Bone marrow (tissue), 2 donors: ENCODE results near the gene CD81.

Source experiments
- DNase-seq, 2 donors: peaks; one replicate each; lab custom pipeline; 2025; lab: John Stamatoyannopoulos, UW

Gene CD81

GRCh38 chr11:2391181-2391975, 14.3 kb downstream of the CD81 start:
- DNase-seq: no peak

- no peak for DNase-seq
Measured at GRCh38 chr11:2392241-2392959, 15.3 kb downstream of the CD81 start.

DNA sequence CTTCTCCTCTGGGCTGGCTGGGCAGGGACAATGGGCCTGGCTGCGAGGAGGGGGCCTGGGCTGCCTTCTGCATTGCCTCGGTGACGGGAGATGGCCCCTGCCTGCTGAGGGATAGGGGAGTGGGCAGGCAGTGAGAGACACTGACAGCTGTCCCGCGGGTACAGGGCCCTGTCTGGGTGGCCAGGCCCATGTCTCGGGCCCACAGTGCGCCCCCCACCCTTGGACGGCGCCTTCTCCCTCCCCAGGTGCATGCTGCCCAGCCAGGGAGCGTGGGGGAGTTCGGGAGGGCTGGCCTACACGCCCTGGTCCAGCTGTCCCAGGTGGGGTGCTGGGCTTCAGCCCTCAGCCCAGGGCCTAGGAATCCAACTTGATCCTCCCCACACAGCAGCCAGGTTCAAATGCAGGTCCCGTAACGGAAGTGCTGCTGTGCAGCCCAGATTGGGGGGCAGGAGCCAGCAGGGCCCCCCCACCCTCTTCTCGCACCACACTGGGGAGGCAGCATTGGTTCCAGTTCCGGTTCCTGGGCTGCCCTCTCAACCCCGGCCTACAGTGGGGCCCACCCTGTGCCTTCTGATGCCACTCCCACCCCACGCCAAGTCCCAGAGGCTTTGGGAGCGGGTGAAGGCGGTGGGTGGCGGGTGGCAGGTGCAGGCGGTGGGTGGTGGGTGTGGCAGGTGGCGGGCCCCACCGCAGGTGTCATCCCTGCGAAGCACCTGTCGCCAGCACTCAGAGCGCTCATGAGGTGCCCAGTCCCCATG, 16.2 kb downstream of the CD81 start:
- no peak for DNase-seq

- no peak for DNase-seq
Measured at GRCh38 chr11:2393941-2394817, 17.1 kb downstream of the CD81 start.

DNA sequence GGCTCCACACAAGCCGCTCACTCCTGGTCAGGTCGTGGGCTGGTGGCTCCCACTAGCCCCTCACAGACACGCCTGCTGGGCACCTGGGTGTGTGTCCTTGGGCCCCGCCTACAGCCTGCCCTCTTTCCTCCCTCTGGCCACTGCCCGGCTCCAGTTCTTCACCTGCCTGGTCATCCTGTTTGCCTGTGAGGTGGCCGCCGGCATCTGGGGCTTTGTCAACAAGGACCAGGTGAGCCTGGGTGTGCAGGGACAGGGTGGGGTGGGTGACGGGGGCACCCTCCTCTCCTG, 17.7 kb downstream of the CD81 start:
- DNase-seq: no peak

DNA sequence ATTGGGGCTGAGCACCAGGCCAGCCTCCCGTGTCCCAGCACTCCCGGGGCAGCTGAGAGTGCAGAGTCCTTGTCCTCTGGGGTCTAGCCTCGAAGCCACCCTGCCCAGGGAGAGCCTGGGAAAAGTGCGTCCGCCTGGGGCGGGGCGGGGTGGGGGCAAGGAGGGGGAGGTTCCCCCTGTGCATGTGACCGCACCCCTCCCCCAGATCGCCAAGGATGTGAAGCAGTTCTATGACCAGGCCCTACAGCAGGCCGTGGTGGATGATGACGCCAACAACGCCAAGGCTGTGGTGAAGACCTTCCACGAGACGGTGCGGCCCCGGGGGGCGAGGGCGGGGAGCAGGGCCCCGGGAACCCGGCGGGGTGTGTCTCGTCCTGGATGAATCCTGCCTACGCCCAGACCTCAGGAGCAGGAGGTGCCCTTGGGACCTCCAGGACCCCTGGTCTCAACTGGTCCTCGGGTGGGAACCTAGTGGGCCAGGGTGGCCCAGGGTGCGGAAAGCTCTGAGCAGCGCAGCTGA, 18.2 kb downstream of the CD81 start:
- DNase-seq: no peak

GRCh38 chr11:2395856-2396255, 18.7 kb downstream of the CD81 start:
- DNase-seq: no peak

DNA sequence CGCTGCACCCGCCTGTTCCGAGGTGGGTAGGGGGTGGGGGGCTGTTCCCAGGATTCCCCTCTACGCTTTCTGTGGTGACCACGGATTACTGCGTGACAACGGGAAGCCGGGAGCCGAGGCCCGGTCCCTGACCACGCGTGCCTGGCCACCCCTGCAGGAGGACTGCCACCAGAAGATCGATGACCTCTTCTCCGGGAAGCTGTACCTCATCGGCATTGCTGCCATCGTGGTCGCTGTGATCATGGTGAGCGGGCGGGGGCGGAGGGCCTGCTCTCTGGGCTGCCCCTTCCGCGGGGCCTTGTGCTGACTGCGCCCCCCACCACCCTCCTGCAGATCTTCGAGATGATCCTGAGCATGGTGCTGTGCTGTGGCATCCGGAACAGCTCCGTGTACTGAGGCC, 19.4 kb downstream of the CD81 start:
- no peak for DNase-seq

DNA sequence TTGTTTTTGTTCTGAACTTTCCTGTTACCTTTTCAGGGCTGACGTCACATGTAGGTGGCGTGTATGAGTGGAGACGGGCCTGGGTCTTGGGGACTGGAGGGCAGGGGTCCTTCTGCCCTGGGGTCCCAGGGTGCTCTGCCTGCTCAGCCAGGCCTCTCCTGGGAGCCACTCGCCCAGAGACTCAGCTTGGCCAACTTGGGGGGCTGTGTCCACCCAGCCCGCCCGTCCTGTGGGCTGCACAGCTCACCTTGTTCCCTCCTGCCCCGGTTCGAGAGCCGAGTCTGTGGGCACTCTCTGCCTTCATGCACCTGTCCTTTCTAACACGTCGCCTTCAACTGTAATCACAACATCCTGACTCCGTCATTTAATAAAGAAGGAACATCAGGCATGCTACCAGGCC, 19.9 kb downstream of the CD81 start:
- no peak for DNase-seq

DNA sequence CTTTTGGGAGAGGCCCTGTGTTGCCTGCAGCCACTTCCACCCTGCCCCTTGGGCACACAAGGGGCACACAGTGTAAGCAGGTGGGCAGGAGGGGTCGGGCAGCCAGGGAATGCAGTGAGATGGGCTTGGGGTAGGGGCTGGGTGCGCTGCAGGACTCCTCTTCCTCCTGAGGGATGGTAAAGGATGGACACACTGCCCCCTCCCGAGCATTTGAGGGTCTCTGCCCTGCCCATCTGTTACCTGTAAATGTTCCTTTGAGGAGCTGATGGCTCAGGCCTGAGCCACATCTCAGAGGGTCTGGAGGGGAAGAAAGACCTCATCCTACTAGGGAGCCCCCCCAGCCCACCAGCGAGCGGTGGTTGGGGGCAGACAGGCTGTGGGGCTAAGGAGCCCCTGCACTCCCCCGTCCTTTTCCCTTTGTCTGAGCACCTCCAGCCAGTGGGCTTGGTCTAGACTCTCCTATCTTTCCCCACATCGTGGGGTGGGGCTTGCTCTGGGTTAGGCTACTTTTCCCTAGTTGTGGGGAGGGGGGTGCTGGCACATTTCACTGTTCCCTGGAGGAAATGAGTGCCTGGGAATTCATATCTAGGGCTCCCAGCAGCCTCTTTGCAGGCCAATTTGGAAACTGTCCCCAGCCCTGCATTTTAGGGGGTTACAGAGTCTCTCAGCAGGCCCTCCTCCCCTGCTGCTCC, 21.7 kb downstream of the CD81 start:
- DNase-seq: no peak

DNA sequence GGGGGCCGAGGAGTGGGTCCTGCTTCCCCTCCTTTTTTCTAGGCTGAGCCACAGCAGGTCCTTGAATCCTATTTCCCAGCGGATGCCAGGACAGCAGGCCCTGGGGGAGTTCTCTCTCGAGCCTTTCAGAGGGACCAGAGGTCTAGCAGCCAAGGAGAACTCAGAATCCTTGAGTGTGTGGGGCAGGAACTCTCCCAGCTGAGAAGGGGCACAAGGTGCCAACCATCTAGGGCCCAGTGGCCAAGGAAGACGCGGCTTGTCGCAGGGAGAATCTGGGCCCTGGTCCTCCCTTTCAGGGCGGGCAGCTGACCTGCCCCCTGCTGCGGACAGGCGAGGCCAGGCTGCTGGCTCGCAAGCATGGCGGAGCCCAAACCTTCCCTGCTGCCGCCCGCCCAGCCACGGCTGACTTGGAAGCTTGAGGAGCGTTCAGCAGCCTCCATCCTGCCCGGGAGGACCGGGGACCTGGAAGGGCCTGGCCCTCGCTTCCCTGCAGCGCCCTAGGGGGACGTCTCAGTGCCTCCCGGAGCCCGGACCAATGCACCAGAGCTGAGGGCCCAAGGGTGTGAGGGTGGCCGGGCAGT, 22.5 kb downstream of the CD81 start:
- no peak for DNase-seq

- DNase-seq: peak; percentile 91 to 100
Measured at GRCh38 chr11:2400069-2400761, 23.1 kb downstream of the CD81 start, which contains the start of gene TSSC4. Gene TSSC4 (plus strand): TSS chr11:2400750. CDS start chr11:2402634, 1,884 bp downstream.

DNA sequence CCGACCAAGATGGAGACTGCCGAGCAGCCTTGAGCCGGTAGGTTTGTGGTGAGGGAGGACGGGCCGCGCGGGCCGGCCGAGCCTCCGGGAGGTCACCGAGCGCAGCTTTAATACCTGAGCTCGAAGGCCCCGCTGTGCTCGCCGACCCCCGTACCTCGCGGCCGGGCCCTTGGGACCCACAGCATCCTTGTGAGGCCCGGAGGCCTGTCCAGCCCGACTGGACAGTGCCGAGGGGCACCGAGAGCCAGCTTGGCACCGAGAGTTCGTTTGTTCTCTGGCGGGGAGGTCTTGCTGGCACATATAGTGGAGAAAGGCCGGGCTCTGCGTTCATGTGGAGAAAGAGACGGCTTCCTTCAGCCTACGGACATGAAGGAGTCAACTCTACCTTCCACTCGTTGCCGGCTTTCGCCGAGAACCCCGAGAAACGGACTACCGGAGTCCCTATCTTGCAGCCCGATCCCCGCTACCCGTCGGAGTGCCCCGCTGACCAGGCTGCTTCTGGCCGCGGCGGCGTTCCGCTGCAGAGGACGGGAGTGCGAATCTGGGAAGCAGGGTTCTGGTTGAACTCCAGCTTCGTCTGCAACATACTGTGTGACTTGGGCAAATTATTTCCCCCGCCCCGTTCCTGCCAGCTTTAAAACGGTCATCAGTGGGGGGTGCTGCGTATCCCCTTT, 23.8 kb downstream of the CD81 start:
- peak in 1 of 2 donors; percentile 60 for DNase-seq

GRCh38 chr11:2401436-2401984, 24.4 kb downstream of the CD81 start:
- DNase-seq: no peak

DNA sequence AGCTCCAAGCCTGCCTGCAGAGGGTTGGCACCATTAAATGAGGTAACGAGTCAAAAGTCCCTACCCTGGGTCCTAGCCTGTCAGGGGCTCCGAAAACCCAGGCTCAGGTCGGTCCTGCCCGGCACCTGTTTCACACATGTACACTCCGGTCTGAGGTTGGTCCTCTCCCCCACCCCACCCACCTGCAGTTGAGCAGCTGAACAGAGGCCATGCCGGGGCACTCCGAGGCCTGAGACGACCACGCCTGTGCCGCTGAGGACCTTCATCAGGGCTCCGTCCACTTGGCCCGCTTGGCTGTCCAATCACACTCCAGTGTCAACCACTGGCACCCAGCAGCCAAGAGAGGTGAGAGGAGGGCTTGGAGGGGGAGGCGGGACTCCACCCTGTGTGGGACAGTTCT, 25.0 kb downstream of the CD81 start:
- no peak for DNase-seq

DNA sequence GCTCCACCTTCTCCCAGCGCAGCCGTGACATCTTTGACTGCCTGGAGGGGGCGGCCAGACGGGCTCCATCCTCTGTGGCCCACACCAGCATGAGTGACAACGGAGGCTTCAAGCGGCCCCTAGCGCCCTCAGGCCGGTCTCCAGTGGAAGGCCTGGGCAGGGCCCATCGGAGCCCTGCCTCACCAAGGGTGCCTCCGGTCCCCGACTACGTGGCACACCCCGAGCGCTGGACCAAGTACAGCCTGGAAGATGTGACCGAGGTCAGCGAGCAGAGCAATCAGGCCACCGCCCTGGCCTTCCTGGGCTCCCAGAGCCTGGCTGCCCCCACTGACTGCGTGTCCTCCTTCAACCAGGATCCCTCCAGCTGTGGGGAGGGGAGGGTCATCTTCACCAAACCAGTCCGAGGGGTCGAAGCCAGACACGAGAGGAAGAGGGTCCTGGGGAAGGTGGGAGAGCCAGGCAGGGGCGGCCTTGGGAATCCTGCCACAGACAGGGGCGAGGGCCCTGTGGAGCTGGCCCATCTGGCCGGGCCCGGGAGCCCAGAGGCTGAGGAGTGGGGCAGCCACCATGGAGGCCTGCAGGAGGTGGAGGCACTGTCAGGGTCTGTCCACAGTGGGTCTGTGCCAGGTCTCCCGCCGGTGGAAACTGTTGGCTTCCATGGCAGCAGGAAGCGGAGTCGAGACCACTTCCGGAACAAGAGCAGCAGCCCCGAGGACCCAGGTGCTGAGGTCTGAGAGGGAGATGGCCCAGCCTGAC, 26.0 kb downstream of the CD81 start:
- DNase-seq: no peak

GRCh38 chr11:2404735-2405196, 27.7 kb downstream of the CD81 start:
- DNase-seq: no peak

DNA sequence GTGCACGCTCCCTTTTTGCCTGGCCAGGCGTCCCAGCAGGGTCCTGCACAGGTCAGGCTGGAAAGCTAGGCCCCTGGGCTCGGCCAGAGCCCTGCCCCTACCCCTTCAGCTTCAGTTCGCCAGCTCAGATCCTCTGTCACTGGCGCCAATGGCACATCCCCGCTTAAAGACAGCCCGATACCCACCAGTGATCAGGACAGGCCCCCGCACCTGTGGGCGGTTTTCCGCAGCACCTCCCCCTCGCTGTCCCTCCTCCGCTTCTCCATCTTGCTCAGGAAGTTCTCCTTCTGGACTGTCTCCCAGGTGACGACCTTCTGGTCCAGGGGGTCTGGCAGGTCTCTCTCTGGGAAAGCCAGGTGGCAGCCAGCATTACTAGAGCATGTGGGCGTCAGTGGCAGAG, 29.3 kb downstream of the CD81 start:
- DNase-seq: no peak
